Hippocampal formation (tissue), 2 donors: ENCODE measurements around the gene LRRC59.
"Not testable (repeated sequence)": the region's sequence is repeated elsewhere in the genome, so short reads cannot be mapped to it uniquely, and the experiment has no call there.

ENCODE experiments used
- DNase-seq, 2 donors: peaks; one replicate each; lab custom pipeline; 2025; lab: John Stamatoyannopoulos, UW

The LRRC59 gene

DNA sequence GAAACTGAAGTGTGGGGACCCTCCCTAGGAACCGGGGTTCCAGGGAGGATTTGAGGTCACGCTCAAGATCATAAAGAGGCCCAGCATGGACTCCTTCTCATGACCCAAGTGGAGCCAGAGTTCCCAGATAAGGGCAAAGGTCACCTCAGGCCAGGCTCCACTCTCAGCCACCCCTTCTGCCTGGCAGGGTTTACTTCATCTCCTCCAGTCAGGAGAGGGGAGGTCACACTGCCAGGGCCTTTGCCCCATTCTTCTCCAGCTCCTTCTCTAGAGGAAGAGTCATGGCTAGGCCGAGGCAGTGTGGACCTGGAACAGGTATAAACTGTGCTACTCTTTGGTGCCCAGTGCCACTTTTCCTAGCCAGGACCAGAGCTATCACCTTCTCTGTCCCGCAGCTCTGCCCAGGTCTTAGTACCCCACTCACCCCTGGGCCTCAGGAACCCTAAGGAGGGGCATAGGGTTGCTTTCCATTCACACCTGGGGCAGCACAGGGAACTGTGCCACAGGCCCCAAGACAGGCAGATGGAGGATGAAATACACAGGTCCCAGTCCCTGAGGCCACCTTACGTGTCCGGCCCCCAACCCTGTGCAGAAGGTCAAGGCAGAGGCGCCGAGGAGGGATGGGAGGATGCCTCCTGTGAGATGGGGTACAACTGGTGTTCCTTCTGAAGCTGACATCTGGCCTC lies 27.8 kb upstream of the LRRC59 start:
- DNase-seq, result no peak

DNA sequence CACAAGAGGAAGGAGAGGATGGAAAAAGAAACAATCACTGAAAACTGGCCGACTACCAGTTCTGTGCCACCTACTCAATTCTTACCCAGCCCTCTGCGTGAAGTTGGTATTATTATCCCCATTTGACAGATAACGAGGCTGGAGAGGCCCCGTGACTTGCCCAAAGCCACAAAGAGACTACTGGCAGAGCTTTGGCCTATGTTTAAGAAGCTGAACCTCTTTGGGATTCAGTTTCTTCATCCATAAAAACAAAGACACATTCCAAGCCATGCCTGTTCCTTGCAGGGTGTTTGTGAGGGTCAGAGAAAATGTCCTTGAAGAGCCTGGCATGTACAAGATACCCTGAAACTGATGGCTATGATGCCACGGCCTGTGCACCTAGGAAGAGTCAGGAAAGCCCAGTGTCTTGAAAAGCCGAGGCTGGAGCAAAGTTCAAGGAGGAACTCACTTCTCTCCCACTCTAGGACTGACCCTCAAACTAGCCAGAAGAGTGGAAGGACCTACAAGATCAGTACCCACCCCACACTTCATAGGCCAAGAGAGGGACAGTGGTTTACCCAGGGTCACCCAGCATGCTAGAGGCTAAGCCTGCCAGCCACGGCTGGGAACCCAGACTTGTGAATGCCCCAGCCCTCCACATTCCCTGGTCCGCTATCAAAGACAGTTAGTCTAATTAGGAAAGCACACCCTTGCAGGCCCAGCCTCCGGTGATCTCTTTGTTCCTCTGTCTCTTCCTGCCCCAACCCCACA lies 27.1 kb upstream of the LRRC59 start:
- no peak for DNase-seq

DNA sequence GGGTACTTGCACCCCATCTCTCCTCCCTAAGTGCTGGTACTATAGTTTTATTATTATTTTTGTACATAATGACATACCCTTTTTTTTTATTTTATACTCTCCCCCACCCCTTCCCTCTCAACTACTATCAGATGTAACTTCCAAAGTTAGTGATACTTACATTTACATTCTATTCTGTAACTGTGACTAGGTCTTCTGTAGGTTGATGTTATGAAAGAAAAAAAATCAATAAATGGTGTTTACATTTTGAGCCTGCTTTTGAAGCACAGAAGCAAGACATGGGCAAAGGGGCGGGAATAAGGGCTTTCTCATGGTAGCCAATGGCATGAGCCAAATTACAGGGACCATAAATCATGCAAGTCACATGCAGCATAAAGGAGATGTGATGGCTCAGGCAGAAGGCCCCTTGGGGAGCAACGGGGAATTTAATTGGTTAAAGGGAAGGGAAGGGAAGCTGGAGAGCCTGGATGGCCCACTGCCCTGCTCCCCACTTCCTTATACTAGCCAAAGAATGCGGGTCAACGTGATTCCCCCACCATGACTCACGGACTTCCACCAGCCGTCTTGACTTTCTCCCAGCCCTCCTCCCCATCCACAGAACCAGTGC lies 26.3 kb upstream of the LRRC59 start:
- DNase-seq, result no peak

DNA sequence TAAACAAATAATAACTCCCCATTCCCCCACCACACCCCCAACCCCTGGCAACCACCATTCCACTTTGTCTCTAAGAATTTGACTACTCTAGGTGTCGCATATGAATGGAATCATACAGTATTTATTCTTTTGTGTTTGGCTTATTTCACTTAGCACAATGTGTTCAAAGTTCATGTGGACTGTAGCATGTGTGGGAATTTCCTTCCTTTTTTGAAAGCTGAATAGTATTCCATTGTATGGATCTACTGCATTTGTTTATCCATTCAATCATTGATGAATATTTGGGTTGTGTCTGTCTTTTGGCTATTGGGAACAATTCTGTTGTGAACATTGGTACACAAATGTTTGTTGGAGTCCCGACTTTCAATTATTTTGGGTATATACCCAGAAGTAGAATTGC lies 25.4 kb upstream of the LRRC59 start:
- DNase-seq, result no peak

DNA sequence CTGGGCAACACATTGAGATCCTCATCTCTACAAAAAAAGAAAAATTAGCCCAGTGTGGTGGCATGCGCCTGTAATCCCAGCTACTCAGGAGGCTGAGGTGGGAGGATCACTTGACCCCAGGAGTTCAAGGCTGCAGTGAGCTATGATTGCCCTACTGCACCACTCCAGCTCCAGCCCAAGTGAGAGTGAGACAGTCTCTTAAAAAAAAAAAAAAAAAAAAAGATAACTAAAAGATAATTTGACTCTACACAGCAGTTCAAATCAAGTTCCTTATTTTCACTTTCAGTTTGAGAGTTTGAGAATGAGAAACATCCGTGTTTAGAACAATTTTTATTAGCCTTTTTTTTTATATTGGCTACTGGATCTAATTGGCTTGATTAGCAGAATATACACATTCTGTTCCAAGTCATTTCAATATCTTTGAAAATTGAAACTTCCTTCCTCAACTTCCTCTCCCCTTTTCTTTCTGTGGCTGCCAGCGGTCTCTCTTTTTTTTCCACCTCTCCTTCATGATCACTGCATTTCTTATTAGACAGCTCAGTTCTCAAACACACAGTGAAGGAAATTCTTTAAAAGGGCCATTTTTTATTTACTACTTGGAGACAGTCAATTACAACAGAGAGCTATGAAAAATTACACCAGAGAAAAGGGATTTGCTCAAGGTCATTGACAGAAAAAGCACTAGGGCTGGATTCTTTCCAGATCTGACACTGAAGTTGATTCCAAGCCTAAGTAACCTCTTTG lies 24.2 kb upstream of the LRRC59 start:
- no peak for DNase-seq

DNA sequence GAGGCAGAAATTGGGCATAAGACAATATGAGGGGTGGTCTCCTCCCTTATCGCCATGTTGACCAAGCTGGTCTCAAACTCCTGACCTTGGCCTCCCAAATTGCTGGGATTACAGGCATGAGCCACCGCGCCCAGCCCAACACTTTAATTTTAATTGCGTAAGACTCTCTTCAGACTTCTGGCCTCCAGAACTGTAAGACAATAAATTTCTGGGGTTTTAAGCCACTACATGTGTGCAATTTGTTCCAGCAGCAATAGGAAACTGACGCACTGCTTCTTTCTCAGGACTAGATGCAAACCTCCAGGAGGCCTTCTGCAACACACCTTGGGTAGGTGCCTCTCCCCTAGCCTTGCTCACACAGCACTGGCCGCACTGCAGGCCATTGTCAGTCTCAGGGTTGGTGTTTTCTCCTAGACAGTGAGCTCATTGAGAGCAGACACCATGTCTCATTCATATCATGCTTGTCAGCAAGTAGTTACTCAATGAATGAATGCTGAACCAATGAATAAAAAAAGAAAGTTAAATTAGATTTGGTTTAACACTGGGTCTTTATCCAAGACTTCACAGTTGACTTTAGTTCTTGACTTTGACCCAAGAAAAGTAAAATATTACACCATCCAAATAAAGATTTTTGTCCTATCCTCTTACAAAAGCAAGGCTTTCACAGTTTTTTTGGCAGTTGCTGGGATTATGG lies 23.2 kb upstream of the LRRC59 start:
- no peak for DNase-seq

DNA sequence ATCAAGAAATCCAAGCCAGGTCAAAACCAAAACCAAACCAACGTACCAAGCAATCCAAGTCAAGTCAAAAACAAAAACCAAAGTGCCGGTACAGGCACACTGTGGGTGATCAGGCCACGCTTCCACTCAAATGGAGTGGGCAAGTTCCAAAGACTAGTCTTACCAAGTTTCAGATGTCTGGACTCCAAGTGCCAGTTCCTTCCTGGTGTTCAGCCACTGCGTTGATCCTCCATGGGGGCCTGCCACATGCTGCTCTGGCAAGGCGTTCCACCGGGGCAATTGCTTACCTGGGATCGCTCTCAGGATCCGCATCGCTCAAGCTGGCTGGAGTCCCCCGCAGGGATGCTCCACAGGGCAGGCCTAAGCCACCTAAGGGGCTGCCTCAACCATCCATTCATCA lies 22.3 kb upstream of the LRRC59 start:
- DNase-seq, result not testable (repeated sequence)

DNA sequence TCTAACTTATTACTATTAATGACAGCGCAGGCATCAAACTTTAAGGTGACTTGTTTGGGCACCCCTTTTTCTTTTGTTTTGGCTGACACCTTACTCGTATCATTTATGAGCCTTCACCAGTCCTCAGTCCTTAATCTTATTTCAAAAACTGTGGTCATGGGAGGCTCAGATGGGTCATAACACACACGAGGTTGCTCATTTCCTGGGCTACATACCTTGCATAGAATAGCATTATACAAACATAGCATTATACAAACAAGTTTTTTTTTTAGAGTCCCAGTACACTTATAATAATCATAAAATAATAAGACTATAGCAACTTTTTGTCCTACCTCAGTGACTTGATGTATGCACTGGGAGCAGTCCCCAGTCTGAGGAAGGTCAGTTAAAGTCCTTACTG lies 17.5 kb upstream of the LRRC59 start:
- no peak for DNase-seq

DNA sequence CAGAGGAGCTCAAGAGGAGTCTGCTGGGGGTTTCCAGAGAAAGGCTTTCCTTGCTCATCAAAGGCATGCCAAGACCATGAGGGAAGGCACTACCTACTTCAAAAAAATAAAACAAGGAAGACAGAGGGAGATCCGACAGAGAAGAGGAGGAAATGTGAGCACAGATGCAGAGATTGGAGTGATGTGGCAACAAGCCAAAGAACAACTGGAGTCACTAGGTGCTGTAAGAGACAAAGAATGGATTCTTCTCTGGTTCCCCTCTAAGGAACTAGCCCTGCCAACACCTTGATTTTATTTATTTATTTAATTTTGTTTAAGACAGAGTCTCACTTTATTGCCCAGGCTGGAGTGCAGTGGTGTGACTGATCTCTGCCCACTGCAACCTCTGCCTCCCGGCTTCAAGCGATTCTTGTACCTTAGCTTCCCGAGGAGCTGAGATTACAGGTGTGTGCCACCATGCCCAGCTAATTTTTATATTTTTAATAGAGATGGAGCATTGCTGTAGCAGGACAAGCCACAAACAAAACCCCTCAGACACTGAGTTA lies 14.9 kb upstream of the LRRC59 start:
- no peak for DNase-seq

DNA sequence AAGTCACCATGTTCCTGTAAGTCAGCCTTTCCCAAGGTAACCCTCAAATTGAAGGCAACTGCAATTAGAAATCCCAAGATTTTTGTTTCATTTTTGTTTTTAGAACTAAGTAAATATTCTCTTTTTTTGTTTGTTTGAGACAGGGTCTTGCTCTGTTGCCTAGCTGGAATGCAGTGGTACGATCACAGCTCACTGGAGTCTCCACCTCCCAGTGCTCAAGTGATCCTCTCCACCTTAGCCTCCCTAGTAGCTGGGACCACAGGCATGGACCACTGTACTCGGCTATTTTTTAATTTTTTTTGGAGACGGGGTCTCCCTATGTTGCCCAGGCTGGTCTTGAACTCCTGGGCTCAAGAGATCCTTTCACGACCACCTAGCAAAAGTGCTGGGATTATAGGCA lies 10.6 kb upstream of the LRRC59 start:
- no peak for DNase-seq

DNA sequence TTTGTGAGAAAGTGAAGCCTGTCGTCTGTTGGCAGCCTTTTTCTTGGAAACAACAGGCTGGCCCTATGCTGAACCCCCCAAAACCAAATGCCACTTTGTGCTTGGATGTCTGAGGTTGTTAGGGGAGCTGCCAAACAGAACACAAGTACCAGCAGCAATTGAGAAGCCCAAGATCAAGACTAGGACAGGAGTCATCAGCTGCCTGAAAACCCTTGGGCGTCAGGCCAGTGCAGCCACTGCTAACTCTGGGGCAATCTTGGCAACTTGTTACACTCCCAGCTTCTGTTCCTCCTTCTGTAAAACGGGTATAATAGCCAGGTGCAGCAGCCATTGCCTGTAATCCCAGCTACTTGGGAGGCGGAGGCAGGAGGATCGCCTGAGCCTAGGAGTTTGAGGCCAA lies 9.3 kb upstream of the LRRC59 start:
- DNase-seq, result no peak

DNA sequence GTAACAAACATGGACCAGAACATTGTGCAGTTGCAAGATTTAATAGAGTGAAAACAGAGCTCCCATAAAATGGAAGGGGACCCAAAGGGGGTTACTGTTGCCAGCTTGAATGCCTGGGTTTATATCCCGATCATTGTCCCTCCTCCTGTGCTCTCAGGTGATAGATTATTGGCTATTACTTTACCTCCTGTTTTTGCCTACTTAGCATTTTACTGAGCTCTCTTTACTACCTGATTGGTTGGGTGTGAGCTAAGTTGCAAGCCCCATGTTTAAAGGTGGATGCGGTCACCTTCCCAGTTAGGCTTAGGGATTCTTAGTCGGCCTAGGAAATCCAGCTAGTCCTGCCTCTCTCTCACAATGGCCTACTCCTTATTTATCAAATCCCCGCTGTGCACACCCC lies 8.0 kb upstream of the LRRC59 start:
- DNase-seq, result not testable (repeated sequence)

DNA sequence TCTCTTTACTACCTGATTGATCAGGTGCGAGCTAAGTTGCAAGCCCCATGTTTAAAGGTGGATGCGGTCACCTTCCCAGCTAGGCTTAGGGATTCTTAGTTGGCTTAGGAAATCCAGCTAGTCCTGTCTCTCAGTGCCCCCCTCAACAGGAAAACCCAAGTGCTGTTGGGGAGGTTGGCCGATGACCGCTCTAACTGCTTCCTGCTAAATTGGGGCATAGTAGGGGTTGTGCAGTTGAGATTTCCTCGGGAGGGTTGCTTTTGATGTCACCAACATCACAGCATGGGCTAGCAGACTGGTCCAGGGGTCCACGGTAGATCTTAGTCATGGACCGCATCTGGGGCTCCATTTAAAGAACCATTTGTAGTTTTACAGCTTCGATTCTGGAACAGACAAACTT lies 2.3 kb upstream of the LRRC59 start:
- not testable (repeated sequence) for DNase-seq

DNA sequence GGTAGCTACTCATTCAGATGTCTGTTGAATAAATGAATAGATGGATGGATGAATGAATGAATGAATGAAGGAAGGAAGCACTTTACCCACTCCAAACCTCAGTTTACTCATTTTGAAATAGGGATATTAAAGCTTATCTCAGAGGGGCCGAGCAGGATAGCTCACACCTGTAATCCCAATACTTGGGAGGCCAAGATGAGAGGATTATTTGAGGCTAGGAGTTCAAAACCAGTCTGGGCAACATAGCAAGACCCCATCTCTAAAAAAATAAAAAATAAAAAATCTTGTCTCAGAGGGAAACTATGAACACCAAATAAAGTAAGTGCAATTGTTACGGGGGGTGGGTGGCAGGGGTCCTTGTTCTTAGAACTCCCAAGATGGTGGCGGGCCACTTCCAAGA lies 1.3 kb upstream of the LRRC59 start:
- not testable (repeated sequence) for DNase-seq

DNA sequence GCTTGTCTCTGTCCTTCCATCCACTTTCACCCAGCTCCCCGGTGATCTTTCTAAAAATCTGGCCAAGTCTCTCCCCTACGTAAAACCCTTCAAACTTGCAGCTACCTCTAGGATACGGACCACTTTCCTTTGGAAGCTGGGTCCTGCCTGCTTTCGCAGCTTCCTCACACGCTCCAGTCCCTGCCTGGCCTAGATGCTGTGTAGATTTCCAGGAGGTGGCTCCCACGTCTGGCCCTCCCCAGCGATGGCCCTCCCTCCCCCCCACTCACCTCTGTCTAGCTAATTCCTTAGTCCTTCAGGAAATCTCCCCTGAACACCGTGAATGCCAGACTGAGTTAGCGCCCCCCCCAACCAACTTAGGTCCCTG lies 579 bp upstream of the LRRC59 start:
- no peak for DNase-seq

DNA sequence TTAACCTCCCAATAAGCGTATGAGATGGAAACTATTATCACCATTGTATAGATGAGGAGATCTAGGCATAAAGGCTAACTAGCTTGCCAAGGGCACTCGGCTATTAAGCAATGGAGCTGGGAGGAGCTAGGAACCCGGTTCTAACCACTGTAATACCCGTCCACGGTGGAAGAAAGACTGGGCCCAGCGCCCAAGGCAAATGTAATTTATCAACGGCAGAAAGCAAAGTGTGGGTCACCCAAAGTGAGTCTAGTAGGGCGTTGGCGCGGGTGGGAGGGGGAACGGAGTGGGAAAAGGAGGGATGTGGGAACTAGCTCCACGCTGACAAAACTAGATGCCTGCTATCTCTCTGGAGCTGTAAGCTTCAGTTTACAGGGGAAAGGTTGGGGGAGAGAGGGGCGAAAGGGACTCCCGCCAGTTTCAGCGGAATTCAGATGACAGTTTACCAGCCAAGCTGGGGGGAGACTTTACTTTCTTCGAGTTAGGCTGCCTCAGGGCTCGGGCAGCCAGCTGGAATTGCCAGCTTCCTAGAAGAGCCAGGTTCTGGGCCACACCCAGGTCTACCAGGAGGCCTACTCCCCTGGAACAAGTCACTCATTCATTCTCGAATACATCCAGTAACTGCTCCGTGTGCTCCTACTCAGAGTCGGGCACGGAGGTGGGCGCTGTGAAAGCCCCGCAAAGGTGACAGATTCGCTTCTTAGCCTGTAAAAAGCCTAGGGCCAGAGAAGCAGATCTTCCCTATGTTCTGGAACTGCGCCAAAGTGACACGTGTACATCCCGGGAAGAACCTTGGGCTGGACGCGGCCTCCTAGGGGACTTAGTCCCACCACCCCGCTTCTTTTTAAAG lies 837 bp downstream of the LRRC59 start:
- no peak for DNase-seq

DNA sequence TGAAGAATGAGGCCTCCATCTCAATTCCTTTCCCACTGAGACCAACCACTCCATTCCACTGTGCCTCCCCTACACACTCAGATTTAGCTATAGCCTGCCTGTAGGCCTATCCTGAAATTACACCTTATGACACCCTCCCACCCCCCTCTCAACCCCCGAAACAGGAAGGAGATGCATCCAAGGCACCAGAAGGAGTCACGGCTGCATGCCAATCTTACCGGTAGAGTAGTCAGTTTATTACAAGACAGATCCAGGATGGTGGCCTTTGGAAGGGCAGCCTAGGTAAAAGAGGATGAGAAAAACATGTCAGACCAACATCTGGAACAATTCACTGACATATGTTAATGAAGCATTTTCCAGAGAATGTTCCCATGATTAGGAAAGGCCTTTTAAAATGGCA lies 2.6 kb downstream of the LRRC59 start:
- DNase-seq, result no peak

DNA sequence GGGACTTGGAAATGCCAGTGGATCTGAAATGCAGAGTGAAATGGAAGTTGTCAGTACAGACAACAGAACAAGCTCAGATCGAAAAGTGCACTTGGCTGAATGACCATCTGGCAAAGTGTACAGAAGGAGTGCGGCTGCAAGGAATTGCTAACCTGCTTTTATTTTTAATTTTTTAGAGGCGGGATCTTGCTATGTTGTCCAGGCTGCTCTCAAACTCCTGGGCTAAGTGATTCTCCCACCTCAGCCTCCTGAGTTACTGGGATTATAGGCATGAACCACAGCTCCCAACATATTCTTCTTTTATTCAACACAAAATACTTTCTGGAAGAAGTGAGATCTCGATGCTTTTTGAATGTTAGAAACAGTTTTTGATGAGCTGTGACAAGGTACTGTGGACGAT lies 3.6 kb downstream of the LRRC59 start:
- DNase-seq, result no peak

DNA sequence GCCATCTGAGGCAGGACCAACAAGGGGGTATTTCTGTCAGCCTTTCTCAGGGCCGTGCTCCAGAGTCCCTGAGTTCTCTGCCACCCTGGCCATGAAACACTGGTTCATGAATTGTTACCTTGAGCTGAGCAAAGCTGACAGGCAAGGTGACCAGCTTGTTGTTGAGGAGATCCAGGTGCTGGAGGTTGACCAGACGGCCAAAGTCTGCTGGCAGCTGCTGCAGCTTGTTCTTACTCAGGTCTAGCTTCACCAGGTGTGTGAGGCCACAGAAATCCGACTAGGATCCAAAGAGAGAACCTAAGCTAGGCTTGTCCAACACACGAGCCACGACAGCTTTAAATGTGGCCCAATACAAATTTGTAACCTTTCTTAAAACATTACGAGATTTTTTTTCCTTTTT lies 4.7 kb downstream of the LRRC59 start:
- DNase-seq, result no peak

DNA sequence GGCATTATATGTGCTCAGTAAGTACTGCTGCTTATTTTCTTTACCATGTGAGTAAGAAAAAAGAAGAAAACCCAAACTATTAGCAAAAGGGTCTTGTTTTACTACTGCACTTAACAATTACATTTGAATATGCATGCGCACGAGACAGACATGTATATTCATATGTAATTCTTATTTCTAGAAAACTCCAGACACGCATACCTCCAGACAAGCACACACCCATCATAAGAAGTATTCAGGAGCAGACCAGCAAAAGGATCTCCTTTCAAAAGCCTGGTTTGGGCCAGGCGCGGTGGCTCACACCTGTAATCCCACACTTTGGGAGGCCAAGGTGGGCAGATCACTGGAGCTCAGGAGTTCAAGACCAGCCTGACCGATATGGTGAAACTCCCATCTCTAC lies 7.8 kb downstream of the LRRC59 start:
- no peak for DNase-seq

DNA sequence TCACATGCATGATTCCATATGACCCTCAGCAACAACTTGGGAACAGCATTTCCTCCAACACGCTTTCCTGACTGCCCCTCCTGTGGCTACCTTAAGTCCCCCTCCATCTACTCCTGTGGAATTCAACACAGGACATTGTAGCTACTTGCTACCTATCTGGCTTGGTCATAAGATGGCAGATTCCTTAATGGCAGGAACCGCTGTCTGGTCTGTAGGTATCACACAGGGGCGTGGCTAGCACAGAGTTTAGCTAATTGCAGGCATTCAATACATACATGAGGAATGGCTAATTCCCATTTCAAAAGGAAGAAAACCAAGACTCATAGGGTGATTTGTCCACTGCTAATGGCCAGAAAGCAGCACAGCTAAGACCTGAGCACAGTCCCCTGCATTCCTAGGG lies 8.6 kb downstream of the LRRC59 start:
- no peak for DNase-seq
